ENCODE measurements around the gene AAR2. TPM values are rescaled to one million over a fixed set of nuclear protein-coding genes. Genes with fewer than 3 reads are reported as not detected.

AAR2 gene
- total RNA-seq, 1 experiment from 2014 or later: 36.9 TPM

DNA sequence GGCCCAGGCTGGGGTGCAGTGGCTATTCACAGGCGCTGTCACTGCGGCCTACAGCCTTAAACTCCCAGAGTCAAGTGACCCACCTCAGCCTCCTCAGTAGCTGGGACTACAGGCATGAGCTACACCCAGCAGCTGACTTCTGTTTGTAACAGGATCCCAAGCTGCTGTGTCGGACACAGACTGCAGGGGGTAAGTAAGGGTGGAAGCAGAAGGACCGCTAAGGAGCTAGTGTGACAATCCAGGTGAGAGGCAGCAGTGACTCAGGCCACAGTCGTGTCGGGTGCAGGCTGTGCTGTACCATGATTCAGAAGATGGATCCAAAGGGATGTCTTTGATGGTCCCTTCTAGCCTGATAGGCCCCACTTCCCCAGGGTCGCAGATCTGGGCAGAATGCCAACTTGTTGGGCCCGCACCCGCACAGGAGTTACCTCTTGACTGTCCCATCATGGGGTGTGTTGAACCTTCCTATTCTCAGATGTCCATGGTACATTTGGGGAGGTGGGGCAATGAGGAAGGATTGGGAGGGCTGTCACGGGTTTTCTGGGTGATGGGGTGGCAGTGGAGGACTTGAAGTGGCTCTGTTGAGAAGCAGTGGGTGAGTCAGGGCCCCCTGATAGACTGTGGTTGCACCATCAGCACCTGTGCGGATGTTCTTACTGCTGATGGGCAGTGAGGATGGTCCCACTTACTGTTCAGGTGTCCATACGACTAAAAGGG, 25.3 kb downstream of the AAR2 start:
- no peaks in the 10 kb centered on the region for H3K9me3 Mint-ChIP-seq
- Histone ChIP-seq H4K5ac (ENCODE audit: insufficient read length, low read depth, low read length) (no peak overlapping the region), H3K56ac (ENCODE audit: insufficient read length, low read depth, low read length) (no peak overlapping the region), H2AK5ac (ENCODE audit: insufficient read length, low read length) (no peak overlapping the region), H2BK15ac (ENCODE audit: low read depth, low read length) (no peak overlapping the region), H4K20me1 (ENCODE audit: control insufficient read depth, insufficient read depth, insufficient read length) (no peaks in the 10 kb centered on the region), H2BK120ac (ENCODE audit: low read depth, low read length, poor library complexity, severe bottlenecking) (no peak overlapping the region), H3K23ac (ENCODE audit: insufficient read length, low read depth, low read length) (no peak overlapping the region), H3K4me2 (ENCODE audit: insufficient read depth, insufficient read length, low read length) (no peak overlapping the region), H3K4ac (ENCODE audit: low read depth, low read length) (no peak overlapping the region), H4K91ac (ENCODE audit: insufficient read length, low read depth, low read length) (no peak overlapping the region), H3K79me2 (ENCODE audit: insufficient read depth, low read length) (no peaks in the 10 kb centered on the region; the same call in 1 of the 2 replicates), H3K27ac (ENCODE audit: insufficient read length, low read depth, low read length) (no peak overlapping the region), H3K79me1 (ENCODE audit: insufficient read depth, low read depth, low read length, poor library complexity, severe bottlenecking) (no peaks in the 10 kb centered on the region), H2BK20ac (ENCODE audit: low read depth, low read length, poor library complexity, severe bottlenecking) (no peak overlapping the region), H2BK5ac (ENCODE audit: insufficient read length, low read length) (no peak overlapping the region), H3K14ac (ENCODE audit: insufficient read depth, low read length) (no peak overlapping the region; the same call in 1 of the 2 replicates), H3K27me3 (ENCODE audit: insufficient read depth, low read length) (no peaks in the 10 kb centered on the region), H3T11ph (ENCODE audit: low read length) (no peak overlapping the region), H3K4me1 (ENCODE audit: insufficient read depth, low read length) (peaks cover 5% of the 10 kb centered on the region; the same call in 1 of the 2 replicates), H3K9me3 (ENCODE audit: control insufficient read depth, low read depth, low read length) (no peaks in the 10 kb centered on the region), H4K8ac (replicated peaks; ENCODE audit: insufficient read length, low read depth, low read length) (no peak overlapping the region), H2BK12ac (ENCODE audit: insufficient read length, low read depth, low read length) (no peak overlapping the region), H2AFZ (ENCODE audit: low read length) (no peak overlapping the region), H3K23me2 (ENCODE audit: insufficient read length, low read depth, low read length, poor library complexity, severe bottlenecking) (no peaks in the 10 kb centered on the region), H3K9ac (ENCODE audit: extremely low read depth, insufficient read length, low read length) (no peak overlapping the region), H3K18ac (ENCODE audit: insufficient read length, low read depth, low read length) (no peak overlapping the region)
- peaks cover 2 to 7% (median 2%) of the 10 kb centered on the region in 3 experiments; a peak in 5 of 7 replicates for H3K36me3 Mint-ChIP-seq (ENCODE audit: insufficient read depth in 1 of 3, low read depth in 3 of 3)
- peaks cover 16 to 22% of the 10 kb centered on the region in 2 experiments for H3K4me1 Mint-ChIP-seq
- DNase-seq: no peak
- no peak overlapping the region for H3K27ac Mint-ChIP-seq
- H3K27me3 Mint-ChIP-seq (ENCODE audit: low read depth): no peaks in the 10 kb centered on the region; the same call in 1 of the 2 replicates
- WGBS (ENCODE audit: extremely low coverage, insufficient read length, low lambda C conversion rate): no CpG with 5 or more reads among the region's 12 CpGs
- TF ChIP-seq, protein P1, sequence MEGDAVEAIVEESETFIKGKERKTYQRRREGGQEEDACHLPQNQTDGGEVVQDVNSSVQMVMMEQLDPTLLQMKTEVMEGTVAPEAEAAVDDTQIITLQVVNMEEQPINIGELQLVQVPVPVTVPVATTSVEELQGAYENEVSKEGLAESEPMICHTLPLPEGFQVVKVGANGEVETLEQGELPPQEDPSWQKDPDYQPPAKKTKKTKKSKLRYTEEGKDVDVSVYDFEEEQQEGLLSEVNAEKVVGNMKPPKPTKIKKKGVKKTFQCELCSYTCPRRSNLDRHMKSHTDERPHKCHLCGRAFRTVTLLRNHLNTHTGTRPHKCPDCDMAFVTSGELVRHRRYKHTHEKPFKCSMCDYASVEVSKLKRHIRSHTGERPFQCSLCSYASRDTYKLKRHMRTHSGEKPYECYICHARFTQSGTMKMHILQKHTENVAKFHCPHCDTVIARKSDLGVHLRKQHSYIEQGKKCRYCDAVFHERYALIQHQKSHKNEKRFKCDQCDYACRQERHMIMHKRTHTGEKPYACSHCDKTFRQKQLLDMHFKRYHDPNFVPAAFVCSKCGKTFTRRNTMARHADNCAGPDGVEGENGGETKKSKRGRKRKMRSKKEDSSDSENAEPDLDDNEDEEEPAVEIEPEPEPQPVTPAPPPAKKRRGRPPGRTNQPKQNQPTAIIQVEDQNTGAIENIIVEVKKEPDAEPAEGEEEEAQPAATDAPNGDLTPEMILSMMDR (conservative IDR thresholded peaks at IDR 0.05): no peak
- no peak overlapping the region for H3K4me3 Mint-ChIP-seq

All from H9 (cell line).